GM12872 (cell line): ENCODE measurements around the gene FYB1.

Experiments used
- CTCF ChIP-seq: IDR thresholded peaks from 3 replicates; pipeline ENCODE4 v1.5.1; 2011; ENCODE audit warnings: low read depth, mild to moderate bottlenecking, low read length, moderate library complexity; ENCODE audit not compliant: insufficient read depth

Gene FYB1, protein sequence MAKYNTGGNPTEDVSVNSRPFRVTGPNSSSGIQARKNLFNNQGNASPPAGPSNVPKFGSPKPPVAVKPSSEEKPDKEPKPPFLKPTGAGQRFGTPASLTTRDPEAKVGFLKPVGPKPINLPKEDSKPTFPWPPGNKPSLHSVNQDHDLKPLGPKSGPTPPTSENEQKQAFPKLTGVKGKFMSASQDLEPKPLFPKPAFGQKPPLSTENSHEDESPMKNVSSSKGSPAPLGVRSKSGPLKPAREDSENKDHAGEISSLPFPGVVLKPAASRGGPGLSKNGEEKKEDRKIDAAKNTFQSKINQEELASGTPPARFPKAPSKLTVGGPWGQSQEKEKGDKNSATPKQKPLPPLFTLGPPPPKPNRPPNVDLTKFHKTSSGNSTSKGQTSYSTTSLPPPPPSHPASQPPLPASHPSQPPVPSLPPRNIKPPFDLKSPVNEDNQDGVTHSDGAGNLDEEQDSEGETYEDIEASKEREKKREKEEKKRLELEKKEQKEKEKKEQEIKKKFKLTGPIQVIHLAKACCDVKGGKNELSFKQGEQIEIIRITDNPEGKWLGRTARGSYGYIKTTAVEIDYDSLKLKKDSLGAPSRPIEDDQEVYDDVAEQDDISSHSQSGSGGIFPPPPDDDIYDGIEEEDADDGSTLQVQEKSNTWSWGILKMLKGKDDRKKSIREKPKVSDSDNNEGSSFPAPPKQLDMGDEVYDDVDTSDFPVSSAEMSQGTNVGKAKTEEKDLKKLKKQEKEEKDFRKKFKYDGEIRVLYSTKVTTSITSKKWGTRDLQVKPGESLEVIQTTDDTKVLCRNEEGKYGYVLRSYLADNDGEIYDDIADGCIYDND

DNA sequence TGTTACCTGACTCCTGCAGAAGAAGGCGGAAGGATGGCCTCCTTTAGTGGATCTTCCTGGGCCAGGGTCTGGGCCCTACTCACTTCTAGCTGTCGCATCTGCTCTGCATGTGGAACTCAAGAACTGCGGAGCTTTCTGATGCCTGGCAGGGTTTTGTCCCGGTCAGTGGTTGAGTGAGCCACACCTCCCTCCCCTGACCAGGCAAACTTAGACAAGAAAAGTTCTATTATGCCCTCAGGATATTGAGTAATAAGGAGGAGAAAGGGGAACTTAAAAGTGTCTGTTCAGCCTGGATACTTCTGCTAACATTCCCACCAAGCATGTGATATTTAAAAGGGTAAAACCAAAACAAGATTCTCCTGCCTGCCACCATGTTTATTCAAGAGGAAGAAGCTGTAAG is at the start of gene FYB1:
Gene FYB1 (minus strand): TSS at position 127 of the 400 bp plus-strand sequence. CDS start 16,603 bp downstream, outside the sequence.
- no peak for TF ChIP-seq CTCF

DNA sequence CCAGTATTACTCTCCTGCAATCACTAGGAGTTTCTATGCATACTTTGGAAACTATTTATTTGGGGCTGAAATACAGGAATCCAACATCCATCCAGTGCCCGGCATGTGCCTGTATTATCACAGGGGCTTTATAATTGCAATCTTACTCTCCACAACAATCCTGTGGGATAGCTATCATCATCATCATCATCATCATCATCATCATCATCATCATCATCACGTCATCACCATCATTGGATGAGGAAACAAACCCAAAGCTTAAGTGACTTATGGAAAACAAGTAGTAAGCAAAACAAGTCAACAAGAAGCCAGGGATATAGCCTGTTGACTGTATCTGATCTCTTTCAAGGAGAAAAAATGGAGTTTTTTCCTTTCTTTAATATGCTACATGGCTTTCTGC is 47.8 kb upstream of the FYB1 start:
- TF ChIP-seq CTCF: no peak

- TF ChIP-seq CTCF: no peak
These were observed 47.1 kb upstream of the FYB1 start for GRCh38 chr5:39266442-39266841.

DNA sequence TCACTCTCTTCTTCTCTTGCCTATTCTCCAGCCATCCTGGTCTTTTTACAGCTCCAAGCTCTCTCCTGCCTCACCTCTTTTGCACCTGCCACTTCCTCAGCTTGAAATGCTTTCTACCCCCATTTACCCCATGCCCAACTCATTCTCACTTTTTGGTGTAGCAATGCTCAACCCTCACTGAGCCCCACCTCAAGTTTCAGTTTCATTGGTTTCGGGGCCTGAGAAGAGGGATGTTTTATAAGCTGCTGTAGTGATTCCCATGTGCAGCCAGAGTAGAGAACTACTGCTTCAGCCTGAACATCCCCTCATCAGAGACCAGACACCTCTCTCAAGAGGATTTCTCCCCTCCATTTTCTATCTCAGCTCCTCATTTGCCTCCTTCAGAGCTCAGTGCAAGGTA is 45.2 kb upstream of the FYB1 start:
- no peak for TF ChIP-seq CTCF

DNA sequence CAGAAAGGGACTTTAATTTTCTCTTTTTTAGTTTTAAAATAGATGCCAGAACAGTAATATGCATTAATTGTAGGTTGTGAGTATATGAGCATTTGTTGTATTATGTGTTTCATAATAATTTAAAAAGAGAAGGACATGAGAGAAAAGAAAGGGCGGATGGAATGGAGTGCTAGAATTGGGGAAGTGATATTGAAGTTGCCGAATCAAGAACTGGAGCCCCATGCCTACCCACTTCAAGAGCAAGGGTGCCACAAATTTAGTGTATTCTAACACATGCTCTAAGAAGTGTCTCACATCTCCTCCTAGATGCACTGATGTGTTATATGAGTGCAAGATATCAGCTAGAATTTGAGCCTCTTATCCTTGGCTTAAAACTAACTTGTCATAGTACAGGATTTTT is 43.6 kb upstream of the FYB1 start:
- TF ChIP-seq CTCF: no peak

- no peak for TF ChIP-seq CTCF
These were observed 40.7 kb upstream of the FYB1 start for GRCh38 chr5:39260095-39260494.

- TF ChIP-seq CTCF: no peak
These were observed 38.2 kb upstream of the FYB1 start for GRCh38 chr5:39257554-39257953.
